PC-9 (cell line): ENCODE results near the gene HK2.

Experiments used
- EZH2 ChIP-seq: fragments of 200-600 bp; sonication (generic); IDR thresholded peaks from 2 replicates; pipeline ENCODE4 v1.8.0; 2017; ENCODE audit warnings: antibody characterized with exemption, low read depth
- TF ChIP-seq, protein P1 (sequence below): fragments of 200-600 bp; sonication (generic); conservative IDR thresholded peaks from 2 replicates; pipeline ENCODE4 v1.6.1; 2017; ENCODE audit warnings: mixed run types, antibody characterized with exemption, mild to moderate bottlenecking, moderate library complexity

GRCh38 chr2:74845217-74845751, 11.4 kb downstream of the HK2 start:
- TF ChIP-seq, protein P1, sequence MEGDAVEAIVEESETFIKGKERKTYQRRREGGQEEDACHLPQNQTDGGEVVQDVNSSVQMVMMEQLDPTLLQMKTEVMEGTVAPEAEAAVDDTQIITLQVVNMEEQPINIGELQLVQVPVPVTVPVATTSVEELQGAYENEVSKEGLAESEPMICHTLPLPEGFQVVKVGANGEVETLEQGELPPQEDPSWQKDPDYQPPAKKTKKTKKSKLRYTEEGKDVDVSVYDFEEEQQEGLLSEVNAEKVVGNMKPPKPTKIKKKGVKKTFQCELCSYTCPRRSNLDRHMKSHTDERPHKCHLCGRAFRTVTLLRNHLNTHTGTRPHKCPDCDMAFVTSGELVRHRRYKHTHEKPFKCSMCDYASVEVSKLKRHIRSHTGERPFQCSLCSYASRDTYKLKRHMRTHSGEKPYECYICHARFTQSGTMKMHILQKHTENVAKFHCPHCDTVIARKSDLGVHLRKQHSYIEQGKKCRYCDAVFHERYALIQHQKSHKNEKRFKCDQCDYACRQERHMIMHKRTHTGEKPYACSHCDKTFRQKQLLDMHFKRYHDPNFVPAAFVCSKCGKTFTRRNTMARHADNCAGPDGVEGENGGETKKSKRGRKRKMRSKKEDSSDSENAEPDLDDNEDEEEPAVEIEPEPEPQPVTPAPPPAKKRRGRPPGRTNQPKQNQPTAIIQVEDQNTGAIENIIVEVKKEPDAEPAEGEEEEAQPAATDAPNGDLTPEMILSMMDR, result no peak
- no peak for TF ChIP-seq EZH2
